GM12891 (cell line): ENCODE results near the gene EEF2K.

ENCODE experiments used
- POLR2A ChIP-seq: IDR thresholded peaks from 2 replicates; pipeline ENCODE4 v1.6.1; 2011; ENCODE audit warnings: low read depth, low read length, control low read depth
- POLR2AphosphoS5 ChIP-seq: IDR thresholded peaks from 2 replicates; pipeline ENCODE4 v1.6.1; 2011; ENCODE audit warnings: low read depth, low read length, control low read depth
- POU2F2 ChIP-seq: IDR thresholded peaks from 2 replicates; pipeline ENCODE4 v1.6.1; 2011; ENCODE audit warnings: low read depth, mild to moderate bottlenecking, control low read depth, low read length, moderate library complexity
- SPI1 ChIP-seq: IDR thresholded peaks from 2 replicates; pipeline ENCODE4 v1.6.1; 2011; ENCODE audit warnings: low read depth, low read length, control low read depth
- TAF1 ChIP-seq: IDR thresholded peaks from 2 replicates; pipeline ENCODE4 v1.6.1; 2011; ENCODE audit warnings: low read depth, low read length, control low read depth

- no peak for TF ChIP-seq POLR2A
- TF ChIP-seq TAF1 = no peak
- TF ChIP-seq POLR2AphosphoS5 = no peak
- TF ChIP-seq SPI1 = no peak
- TF ChIP-seq POU2F2 = no peak
These were observed 116.7 kb downstream of the EEF2K start for GRCh38 chr16:22322741-22323140.
